GM12873 (cell line): ENCODE results near the gene SMG5.

Experiments used
- CTCF ChIP-seq: IDR thresholded peaks from 2 replicates; pipeline ENCODE4 v1.5.1; 2012; ENCODE audit warnings: low read depth, mild to moderate bottlenecking, moderate library complexity, low read length, control low read depth; ENCODE audit not compliant: insufficient read depth; ENCODE audit errors: missing control alignments

Gene SMG5

GRCh38 chr1:156204686-156205085 is 77.9 kb downstream of the SMG5 start:
- no peak for TF ChIP-seq CTCF

- TF ChIP-seq CTCF, result no peak
Observed at GRCh38 chr1:156203331-156203730, 79.3 kb downstream of the SMG5 start.

DNA sequence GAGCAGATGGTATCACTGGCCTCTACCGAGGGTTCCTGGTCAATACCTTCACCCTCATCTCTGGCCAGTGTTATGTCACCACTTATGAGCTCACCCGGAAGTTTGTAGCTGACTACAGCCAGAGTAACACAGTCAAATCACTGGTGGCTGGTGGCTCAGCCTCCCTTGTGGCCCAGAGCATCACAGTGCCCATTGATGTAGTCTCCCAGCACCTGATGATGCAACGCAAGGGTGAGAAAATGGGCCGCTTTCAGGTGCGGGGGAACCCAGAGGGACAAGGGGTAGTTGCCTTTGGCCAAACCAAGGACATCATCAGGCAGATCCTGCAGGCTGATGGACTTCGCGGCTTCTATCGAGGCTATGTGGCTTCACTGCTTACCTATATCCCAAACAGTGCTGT is 82.6 kb downstream of the SMG5 start:
- TF ChIP-seq CTCF, result no peak
